A673 (cell line): ENCODE data around the gene AADACL4. TPM values are rescaled to one million over a fixed set of nuclear protein-coding genes. Genes with fewer than 3 reads are reported as not detected.

ENCODE experiments used
- BruUV-seq: library from RNA; stranded (reverse); fragments of 400-500 nt; replicated peaks from 2 replicates; lab custom pipeline; 2021; lab: Mats Ljungman, UMichigan
- CTCF ChIA-PET: fragments of 300-600 bp; sonication (Branson Sonifier 250); formaldehyde crosslinking; loops from one replicate; lab custom pipeline; 2022; ENCODE audit warnings: antibody characterized with exemption; lab: Charles Lee
- POLR2A ChIA-PET: fragments of 300-600 bp; sonication (Branson Sonifier 250); formaldehyde crosslinking; loops from one replicate; lab custom pipeline; 2022; ENCODE audit warnings: antibody characterized with exemption; ENCODE audit not compliant: low non-redundant PET; lab: Charles Lee
- DNase-seq: peaks from one replicate; pipeline ENCODE4 v3.0.0-alpha.2; 2015; ENCODE audit warnings: low spot score
- H3K27ac ChIP-seq: fragments of 200-600 bp; sonication (generic); 2 replicates; pipeline ENCODE4 v1.5.1; 2016; ENCODE audit warnings: mixed run types, low read depth, mild to moderate bottlenecking, mixed read lengths, antibody characterized with exemption, low read length; ENCODE audit not compliant: poor library complexity, severe bottlenecking
- H3K27me3 ChIP-seq: fragments of 200-600 bp; sonication (generic); replicated peaks from 2 replicates; pipeline ENCODE4 v1.6.1; 2017; ENCODE audit warnings: mixed run types, low read depth, mild to moderate bottlenecking, mixed read lengths, antibody characterized with exemption, low read length; ENCODE audit not compliant: insufficient read depth, poor library complexity
- H3K36me3 ChIP-seq: fragments of 200-600 bp; sonication (generic); 2 replicates; pipeline ENCODE4 v1.6.1; 2016; ENCODE audit warnings: mixed run types, mild to moderate bottlenecking, mixed read lengths, antibody characterized with exemption, low read length; ENCODE audit not compliant: insufficient read depth, poor library complexity, severe bottlenecking
- H3K4me1 ChIP-seq: fragments of 200-600 bp; sonication (generic); 2 replicates; pipeline ENCODE4 v1.6.1; 2017; ENCODE audit warnings: mixed run types, mild to moderate bottlenecking, mixed read lengths, antibody characterized with exemption, low read length; ENCODE audit not compliant: insufficient read depth, poor library complexity, severe bottlenecking
- H3K4me3 ChIP-seq: fragments of 200-600 bp; sonication (generic); 2 replicates; pipeline ENCODE4 v1.5.1; 2016; ENCODE audit warnings: low read depth, mixed run types, mild to moderate bottlenecking, mixed read lengths, low read length; ENCODE audit not compliant: poor library complexity, severe bottlenecking
- H3K9me3 ChIP-seq: fragments of 200-600 bp; sonication (generic); 2 replicates; pipeline ENCODE4 v1.6.1; 2016; ENCODE audit warnings: mixed run types, low read depth, mild to moderate bottlenecking, mixed read lengths, antibody characterized with exemption, low read length; ENCODE audit not compliant: poor library complexity, severe bottlenecking
- EZH2 ChIP-seq: fragments of 200-600 bp; sonication (generic); IDR thresholded peaks from 2 replicates; pipeline ENCODE4 v1.6.1; 2017; ENCODE audit warnings: borderline replicate concordance, low read depth, mild to moderate bottlenecking, mixed read lengths, antibody characterized with exemption, low read length; ENCODE audit not compliant: poor library complexity, severe bottlenecking
- intact Hi-C: fragments of 100-400 bp; cut with micrococcal nuclease; formaldehyde crosslinking; loops from one replicate; pipeline ENCODE4 v1.10.0; 2022; ENCODE audit not compliant: unreplicated experiment
- total RNA-seq: library from RNA; stranded (reverse); gene quantifications from 2 replicates; pipeline ENCODE4 v1.2.3, GENCODE V29; 2021
- TF ChIP-seq, protein P1 (sequence below): fragments of 300-800, 200-600 bp; sonication (generic); conservative IDR thresholded peaks from 2 replicates; pipeline ENCODE4 v1.5.1; 2017; ENCODE audit warnings: low read depth, mild to moderate bottlenecking, antibody characterized with exemption, low read length, moderate library complexity, mixed read lengths

Gene AADACL4
- total RNA-seq, 1 experiment from 2014 or later = 0.43 TPM

DNA sequence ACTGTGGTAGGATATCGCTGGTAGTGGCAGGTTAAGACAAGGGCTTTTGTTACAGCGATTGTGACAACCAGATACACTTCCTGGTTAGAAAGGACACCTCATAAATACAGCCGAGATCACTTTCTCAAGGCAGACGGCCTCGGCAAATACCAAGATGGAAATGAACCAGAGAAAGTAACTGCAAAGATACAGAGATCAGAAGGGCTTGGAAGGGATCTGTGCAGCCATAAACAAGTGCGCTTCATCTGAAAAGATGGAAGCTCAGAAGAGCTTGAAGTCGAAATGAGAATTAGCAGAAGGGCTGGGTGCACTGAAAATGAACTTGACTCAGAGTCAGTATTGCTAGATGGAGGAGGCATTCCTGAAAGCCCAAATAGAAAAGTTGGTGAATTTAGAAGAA is 32.9 kb upstream of the AADACL4 start:
- POLR2A ChIA-PET = no interaction called here

GRCh38 chr1:12613180-12613579 is 30.7 kb upstream of the AADACL4 start:
- POLR2A ChIA-PET = interaction anchor here (0.6 kb wide), 1 partner anchor 71 kb away, joined by 4 read pairs; no protein-coding TSS in a partner anchor
- no TSS peak for BruUV-seq

More for the DNA sequence above, 32.9 kb upstream of the AADACL4 start:
- Histone ChIP-seq H3K27me3 (peaks cover 3% of the 10 kb centered on the region), H3K36me3 (no peaks in the 10 kb centered on the region), H3K27ac (no peak overlapping the region), H3K4me1 (no peaks in the 10 kb centered on the region), H3K9me3 (no peaks in the 10 kb centered on the region), H3K4me3 (no peak overlapping the region)
- TF ChIP-seq, protein P1, sequence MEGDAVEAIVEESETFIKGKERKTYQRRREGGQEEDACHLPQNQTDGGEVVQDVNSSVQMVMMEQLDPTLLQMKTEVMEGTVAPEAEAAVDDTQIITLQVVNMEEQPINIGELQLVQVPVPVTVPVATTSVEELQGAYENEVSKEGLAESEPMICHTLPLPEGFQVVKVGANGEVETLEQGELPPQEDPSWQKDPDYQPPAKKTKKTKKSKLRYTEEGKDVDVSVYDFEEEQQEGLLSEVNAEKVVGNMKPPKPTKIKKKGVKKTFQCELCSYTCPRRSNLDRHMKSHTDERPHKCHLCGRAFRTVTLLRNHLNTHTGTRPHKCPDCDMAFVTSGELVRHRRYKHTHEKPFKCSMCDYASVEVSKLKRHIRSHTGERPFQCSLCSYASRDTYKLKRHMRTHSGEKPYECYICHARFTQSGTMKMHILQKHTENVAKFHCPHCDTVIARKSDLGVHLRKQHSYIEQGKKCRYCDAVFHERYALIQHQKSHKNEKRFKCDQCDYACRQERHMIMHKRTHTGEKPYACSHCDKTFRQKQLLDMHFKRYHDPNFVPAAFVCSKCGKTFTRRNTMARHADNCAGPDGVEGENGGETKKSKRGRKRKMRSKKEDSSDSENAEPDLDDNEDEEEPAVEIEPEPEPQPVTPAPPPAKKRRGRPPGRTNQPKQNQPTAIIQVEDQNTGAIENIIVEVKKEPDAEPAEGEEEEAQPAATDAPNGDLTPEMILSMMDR = no peak
- no peak for TF ChIP-seq EZH2
- intact Hi-C loops = loop anchor here (10.0 kb wide), 1 partner anchor 336 kb away; no protein-coding TSS in a partner anchor
- no peak for DNase-seq
- CTCF ChIA-PET = no interaction called here
- no TSS peak for BruUV-seq

DNA sequence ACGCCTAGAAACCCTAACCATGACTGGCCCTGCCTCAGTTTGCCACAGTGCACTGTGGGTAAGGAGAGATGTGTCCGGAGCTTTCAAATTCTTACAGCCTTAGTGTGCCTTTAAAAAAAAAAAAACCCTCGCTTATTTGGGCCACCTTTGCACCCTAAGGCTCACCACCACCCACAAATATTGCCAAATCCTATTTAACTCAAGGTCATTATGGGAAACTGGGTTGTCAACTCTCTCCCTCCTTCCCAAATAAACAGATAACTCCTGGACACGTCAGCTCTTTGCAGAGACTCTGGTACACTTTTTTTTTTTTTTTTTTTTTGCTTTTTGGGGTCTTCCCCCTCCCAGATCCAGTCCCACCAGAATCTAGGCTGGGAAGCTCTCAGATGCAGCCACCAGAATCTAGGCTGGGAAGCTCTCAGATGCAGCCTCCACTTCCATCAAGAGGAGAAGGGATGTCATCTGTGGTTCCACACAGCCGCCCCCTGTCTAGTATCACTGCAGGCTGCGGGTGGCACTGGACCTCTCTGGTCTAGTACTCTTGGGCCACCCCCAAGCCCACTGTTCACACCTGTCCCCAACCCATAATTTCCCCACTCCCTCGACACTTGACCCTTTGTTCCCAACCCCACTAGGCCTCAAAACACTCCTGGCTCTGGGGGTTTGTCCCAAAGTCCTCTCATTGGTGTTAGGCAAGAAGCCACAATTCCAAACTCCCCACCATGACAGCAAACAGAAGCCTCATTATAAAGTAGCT is 29.3 kb upstream of the AADACL4 start:
- no peak overlapping the region for H3K27ac ChIP-seq
- POLR2A ChIA-PET = interaction anchor here (0.6 kb wide), 1 partner anchor 738 kb away, joined by 4 read pairs; no protein-coding TSS in a partner anchor

More at GRCh38 chr1:12613180-12613579, 30.7 kb upstream of the AADACL4 start:
- Histone ChIP-seq H3K4me1 (no peaks in the 10 kb centered on the region), H3K36me3 (no peaks in the 10 kb centered on the region), H3K9me3 (no peaks in the 10 kb centered on the region), H3K27ac (no peak overlapping the region), H3K27me3 (peaks cover 14% of the 10 kb centered on the region), H3K4me3 (no peak overlapping the region)
- CTCF ChIA-PET = interaction anchor here (0.6 kb wide), 1 partner anchor 178 kb away, joined by 5 read pairs; no protein-coding TSS in a partner anchor
- no peak for DNase-seq
- no peak for TF ChIP-seq EZH2
- TF ChIP-seq, protein P1 = no peak
- intact Hi-C loops = loop anchor here (10.0 kb wide), 1 partner anchor 338 kb away; no protein-coding TSS in a partner anchor

More for the DNA sequence above, 29.3 kb upstream of the AADACL4 start:
- TF ChIP-seq, protein P1 = no peak
- no peak for TF ChIP-seq EZH2
- intact Hi-C loops = loop anchor here (5.0 to 10.0 kb wide), 2 partner anchors 207 to 340 kb away; no protein-coding TSS in a partner anchor
- peaks cover 14% of the 10 kb centered on the region for H3K27me3 ChIP-seq
- no TSS peak for BruUV-seq
- CTCF ChIA-PET = interaction anchor here (0.6 kb wide), 1 partner anchor 207 kb away, joined by 13 read pairs; no protein-coding TSS in a partner anchor
- H3K4me3 ChIP-seq = no peak overlapping the region
- H3K9me3 ChIP-seq = no peaks in the 10 kb centered on the region
- DNase-seq = no peak
- peaks cover 11% of the 10 kb centered on the region for H3K4me1 ChIP-seq
- no peaks in the 10 kb centered on the region for H3K36me3 ChIP-seq
